NCI-H128 (cell line): ENCODE results near the gene NPEPPS.

Source experiments
- DNase-seq: peaks from one replicate; lab custom pipeline; 2025; ENCODE audit not compliant: unreplicated experiment; lab: John Stamatoyannopoulos, UW

The NPEPPS gene

DNA sequence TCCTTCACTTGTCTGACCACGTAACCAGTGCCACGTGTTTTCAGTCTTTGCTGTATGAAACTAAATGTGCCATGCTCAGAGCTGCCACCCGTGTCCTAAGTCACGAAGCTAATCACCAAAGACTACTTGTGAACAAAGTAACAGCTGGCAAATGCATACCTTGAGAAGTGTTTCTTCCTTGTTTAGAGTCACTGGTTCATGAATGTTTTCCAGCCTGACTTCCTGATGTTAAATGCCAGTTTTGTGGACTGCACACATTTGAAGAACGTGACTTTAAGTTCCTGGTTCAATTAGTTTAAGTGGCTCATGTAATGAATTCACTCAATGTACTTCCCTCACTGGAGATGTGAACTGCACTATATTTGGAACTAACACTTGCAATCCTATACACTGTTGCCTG lies 98.9 kb downstream of the NPEPPS start:
- no peak for DNase-seq

DNA sequence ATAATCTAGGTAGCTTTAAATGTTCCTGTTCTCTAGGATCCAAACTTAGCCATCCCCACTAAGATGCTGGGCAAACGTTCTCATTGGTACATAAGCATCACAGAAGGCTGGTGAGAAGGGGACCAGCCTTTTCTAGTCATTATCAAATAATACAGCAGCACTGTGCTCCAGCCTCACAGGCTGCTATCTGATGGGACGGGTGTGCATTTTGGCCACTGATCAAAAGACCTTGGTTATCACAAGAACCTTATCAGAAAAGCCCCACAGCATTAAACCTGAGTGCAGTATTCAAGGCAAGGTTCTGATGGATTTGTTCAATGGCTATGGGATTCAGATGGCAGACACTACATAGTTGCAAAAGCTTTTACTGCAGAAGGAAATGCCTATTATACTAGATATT lies 99.7 kb downstream of the NPEPPS start:
- no peak for DNase-seq

DNA sequence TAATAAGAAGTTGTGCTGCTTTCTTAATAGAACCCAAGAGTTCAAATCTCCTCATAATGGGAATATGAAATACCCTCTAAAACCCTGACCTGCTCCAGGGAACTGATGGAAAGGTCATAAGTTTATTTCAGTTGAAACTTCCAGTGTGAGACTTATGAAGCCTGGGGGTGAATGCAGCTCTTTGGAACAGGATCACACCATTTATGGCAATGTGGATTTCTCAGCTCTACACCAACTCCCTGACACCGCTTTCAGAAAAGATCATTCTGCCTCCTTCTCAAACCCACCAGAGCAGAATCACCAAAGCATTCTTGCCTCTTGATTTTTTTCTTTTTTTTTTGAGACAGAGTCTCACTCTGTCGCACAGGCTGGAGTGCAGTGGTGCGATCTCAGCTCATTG lies 102.1 kb downstream of the NPEPPS start:
- no peak for DNase-seq

DNA sequence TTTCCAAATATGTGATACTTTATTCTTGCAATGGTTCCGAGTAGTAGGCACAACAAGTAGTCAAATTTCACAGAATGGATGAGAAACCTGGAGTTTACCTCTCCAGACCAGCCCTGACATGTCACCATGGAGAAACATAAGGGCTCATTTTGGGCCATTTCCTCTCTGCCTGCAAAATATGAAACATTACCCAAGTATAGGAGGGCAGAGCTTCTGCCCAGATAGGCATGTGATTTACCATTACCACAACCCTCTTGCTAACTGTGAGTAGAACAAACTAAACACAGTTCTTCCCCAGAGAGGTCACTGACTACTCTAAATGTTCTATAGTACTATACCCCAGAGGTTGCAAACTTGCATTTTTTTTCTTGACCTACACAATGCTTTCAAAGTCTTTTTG lies 103.1 kb downstream of the NPEPPS start:
- no peak for DNase-seq

DNA sequence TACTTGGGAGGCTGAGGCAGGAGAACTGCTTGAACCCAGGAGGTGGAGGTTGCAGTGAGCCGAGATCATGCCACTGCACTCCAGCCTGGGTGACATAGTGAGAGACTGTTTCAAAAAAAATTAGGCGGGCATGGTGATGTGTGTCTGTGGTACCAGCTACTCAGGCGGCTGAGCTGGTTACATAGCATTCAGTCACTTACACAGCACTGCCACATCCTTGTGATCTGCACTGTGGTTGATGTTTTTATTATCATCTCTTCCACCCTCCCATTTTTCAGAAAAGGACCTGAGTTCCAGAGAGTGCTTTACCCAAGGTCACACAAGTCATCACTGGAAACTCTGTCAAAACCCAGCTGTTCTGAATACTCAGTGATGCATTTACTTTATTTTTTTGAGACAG lies 104.0 kb downstream of the NPEPPS start:
- DNase-seq = no peak

DNA sequence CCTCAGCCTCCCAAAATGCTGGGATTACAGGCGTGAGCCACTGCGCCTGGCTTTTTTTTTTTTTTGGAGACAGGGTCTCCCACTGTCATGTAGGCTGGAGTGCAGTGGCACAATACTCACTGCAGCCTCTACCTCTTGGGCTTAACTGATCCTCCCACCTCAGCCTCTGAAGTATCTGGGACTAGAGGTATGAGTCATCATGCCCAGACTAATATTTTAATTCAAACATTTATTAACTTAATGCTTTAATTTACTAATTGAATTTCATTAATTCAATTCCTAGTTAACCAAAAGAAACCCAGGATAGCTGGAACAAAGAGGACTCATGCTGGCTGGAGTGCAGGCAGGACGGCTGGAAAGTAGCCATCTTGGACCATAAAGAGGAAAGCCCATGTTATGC lies 104.8 kb downstream of the NPEPPS start:
- no peak for DNase-seq

DNA sequence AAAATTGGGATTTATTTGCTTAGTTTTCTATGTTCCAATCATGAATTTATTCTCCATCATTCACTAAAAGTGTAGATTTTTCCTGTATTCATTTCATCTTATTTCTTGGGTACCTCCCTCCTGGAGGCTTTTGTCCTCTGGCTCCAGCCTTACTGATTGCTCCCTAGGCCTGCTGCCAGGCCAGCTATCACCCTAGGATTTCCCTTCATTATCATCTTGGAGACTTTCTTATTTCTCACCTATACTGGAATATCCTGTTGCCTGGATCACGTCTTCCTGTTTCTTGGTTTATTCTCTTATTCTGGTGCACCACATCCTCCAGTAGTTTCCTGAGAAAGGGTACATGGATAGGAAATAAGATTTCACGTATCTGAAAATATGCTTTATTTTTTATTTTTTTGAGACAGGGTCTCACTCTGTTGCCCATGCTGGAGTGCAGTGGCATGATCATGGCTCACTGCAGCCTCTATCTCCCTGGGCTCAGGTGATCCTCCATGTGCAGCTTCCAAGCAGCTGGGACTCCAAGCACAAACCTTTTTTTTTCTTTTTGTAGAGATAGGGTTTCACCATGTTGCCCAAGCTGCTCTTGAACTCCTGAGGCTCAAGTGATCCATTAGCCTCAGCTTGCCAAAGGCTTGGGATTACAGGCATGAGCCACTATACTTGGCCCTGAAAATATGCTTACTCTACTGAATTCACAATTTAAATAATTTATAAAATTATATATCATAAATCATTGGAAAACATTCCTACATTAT lies 105.5 kb downstream of the NPEPPS start:
- DNase-seq = no peak

GRCh38 chr17:47638903-47639302 lies 108.0 kb downstream of the NPEPPS start:
- no peak for DNase-seq

DNA sequence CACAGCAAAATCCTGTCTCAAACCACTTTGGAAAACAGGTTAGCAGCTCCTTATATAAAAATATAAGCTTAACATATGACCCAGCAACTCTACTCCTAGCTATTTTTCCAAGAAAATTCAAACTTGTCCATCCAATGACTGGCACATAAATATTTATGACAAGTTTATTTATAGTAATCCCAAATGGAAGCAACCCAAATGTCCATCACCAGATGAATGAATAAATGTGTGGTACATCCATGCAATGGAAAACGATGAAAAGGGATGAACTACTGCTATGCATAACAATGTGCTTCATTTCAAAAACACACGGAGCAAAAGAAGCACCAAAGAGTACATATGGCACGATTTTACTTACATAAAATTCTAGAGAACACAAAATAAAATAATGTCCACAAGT lies 109.2 kb downstream of the NPEPPS start:
- DNase-seq = no peak

GRCh38 chr17:47641202-47641601 lies 110.3 kb downstream of the NPEPPS start:
- no peak for DNase-seq

DNA sequence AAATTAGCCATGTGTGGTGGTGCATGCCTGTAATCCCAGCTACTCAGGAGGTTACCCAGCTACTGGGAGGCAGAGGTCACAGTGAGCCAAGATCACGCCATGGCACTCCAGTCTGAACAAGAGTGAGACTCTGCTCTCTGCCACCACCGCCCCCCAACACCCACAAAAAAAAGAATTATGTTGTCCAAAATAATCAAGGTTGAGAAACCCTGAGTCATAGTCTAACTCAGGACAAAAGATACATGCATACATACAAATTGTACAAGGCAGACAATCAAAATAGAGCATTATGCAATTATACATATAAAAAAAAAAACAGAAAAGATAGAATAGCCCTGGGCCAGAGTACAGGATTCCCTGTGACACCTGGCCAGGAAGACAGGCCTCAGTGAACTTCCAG lies 112.2 kb downstream of the NPEPPS start:
- DNase-seq = no peak

GRCh38 chr17:47644324-47644723 lies 113.4 kb downstream of the NPEPPS start:
- DNase-seq = no peak

DNA sequence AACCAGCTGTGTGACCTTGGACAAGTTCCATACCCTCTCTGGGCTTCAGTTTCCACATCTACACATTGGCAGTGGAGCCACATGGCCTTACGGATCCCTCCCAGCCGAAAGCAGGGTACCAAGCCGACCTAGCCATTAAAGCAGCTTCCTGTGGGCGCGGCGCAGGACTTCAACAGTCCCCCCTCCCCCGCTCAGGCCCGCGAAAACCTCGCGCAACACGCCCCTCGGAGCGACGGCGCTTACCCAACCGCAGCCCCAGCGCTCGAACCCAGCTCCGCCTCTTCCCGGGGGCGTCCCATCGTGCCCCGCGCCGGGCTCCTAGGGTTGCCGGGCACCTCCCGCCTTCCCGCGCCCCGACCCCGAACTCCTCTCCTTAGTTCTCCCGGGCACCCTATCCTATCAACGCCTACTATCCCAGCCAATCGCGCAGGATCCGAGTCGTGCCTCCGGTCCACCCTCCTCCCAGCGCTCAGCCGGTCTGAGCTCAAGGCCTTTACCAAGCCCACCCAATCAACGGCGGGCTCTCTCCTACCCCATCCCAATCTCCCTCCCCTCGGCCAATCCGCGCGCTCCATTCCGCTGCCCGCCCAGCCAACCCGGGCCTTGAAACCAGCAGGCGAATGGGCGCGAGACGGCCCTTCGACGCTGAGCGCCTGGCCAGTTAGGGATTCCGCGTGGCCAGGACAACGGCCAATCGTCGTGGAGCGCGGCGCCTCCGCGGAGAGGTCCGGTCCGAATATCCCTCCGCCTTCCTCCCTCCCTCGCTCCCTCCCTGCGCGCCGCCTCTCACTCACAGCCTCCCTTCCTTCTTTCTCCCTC lies 118.5 kb downstream of the NPEPPS start, which contains the start of gene KPNB1:
KPNB1 (plus strand) TSS at position 767 of the 819 bp plus-strand sequence. CDS start 326 bp downstream, outside the sequence.
- DNase-seq = peak; percentile 97

GRCh38 chr17:47649972-47650524 lies 119.1 kb downstream of the NPEPPS start:
- DNase-seq = no peak

DNA sequence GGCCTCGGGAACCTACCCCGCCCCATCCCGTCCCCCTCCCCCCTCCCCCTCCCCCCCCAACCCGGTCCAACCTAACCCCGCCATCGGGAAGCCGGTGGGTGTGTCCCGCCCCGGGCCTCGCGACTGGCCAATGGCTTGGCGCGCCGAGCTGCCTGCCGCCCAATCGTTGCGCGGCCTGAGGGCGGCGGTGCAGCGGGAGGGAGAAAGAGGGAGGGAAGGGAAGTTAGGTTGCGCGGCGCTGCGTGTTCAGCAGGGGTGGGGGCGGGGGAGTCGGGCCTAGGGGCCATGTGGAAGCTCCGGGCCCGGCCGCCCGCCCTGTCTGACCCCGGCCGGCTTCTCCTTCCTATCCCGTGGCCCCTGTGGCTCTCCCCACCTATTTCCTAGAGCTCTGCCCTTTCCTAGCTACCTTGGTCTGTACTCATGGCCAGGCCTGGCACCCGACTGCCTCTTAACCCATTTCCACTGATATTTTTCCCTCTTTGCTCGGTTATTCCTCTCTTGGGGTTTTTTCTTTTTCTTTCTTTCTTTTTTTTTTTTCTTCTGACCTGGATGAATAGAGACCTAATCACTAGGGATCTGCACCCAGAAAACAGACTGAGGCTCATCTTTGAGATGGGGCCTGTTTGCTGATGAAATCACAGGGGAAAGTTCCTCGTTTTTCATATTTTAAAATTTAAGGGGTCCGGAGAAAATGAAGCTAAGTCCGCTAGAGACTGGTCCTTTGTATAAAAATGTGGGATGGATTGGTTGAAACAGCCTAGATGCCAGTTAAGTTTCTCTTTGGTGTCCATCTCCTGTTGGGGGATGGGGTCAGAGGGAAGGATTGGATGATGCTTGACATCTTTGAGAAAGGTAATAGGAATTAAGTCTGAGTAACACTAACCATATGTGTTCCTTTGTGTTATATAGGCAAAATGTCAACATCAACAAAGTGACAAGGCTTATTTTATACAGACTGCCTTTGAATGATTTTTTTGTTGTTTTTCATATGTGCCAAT lies 119.9 kb downstream of the NPEPPS start:
- DNase-seq = peak; percentile 85

GRCh38 chr17:47651704-47652103 lies 120.8 kb downstream of the NPEPPS start:
- no peak for DNase-seq

GRCh38 chr17:47652570-47652969 lies 121.7 kb downstream of the NPEPPS start:
- no peak for DNase-seq

DNA sequence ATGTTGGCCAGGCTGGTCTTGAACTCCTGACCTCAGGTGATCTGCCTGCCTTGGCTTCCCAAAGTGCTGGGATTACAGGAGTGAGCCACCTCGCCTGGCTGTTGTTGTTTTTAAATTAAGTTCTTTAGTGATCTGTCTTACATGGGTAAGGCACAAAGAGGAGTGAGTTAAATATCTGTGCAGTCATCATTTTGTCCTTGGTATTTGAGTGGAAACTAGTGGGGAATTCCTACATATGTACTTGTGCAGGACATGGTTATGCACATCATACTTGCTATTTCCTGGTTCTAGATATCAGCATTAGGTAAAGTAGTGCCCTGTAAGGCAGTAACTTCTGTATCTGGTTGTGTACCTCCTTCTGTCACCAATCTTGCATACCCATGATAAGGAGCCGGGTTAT lies 122.5 kb downstream of the NPEPPS start:
- DNase-seq = no peak

GRCh38 chr17:47654991-47655390 lies 124.1 kb downstream of the NPEPPS start:
- no peak for DNase-seq

GRCh38 chr17:47660064-47660492 lies 129.2 kb downstream of the NPEPPS start:
- no peak for DNase-seq
